Activated B cell treated with CpG ODN at 0.5 μM for 24 hours (primary cell): ENCODE data around the gene PRX. TPM values are rescaled to one million over a fixed set of nuclear protein-coding genes. Genes with fewer than 3 reads are reported as not detected.
A peak's percentile ranks its signal among the peaks of the same experiment; 100 is the strongest.

Source experiments
- ATAC-seq: fragments of 200-7000 bp; cut with Tn5 transposase; one replicate; pipeline ENCODE4 v1.10.0; 2021; ENCODE audit warnings: low read depth, mild to moderate bottlenecking, moderate library complexity
- CTCF ChIA-PET: fragments of 350-600 bp; sonication (Branson Sonifier 250); formaldehyde crosslinking; loops from one replicate; lab custom pipeline; 2021; ENCODE audit warnings: antibody characterized with exemption; lab: Charles Lee
- POLR2A ChIA-PET: fragments of 350-600 bp; sonication (Branson Sonifier 250); formaldehyde crosslinking; loops from one replicate; lab custom pipeline; 2021; ENCODE audit warnings: antibody characterized with exemption; lab: Charles Lee
- DNase-seq: peaks from one replicate; pipeline ENCODE4 v3.0.0; 2022
- H3K27ac Mint-ChIP-seq: one replicate; pipeline ENCODE4 v1.8.0; 2020; ENCODE audit warnings: mixed read lengths
- H3K27me3 Mint-ChIP-seq: one replicate; pipeline ENCODE4 v1.8.0; 2021; ENCODE audit warnings: mixed read lengths
- H3K36me3 Mint-ChIP-seq: one replicate; pipeline ENCODE4 v1.8.0; 2021; ENCODE audit warnings: low read depth, mixed read lengths
- H3K4me1 Mint-ChIP-seq: one replicate; pipeline ENCODE4 v1.8.0; 2021; ENCODE audit warnings: mixed read lengths
- H3K4me3 Mint-ChIP-seq: one replicate; pipeline ENCODE4 v1.8.0; 2020; ENCODE audit warnings: mild to moderate bottlenecking, mixed read lengths
- H3K9me3 Mint-ChIP-seq: one replicate; pipeline ENCODE4 v1.8.0; 2020; ENCODE audit warnings: mixed read lengths
- intact Hi-C: fragments of 100-400 bp; cut with micrococcal nuclease; formaldehyde crosslinking; loops from one replicate; pipeline ENCODE4 v1.15.1; 2024
- total RNA-seq: library from RNA; stranded (reverse); gene quantifications from 2 replicates; pipeline ENCODE4 v1.2.3, GENCODE V29; 2022
- TF ChIP-seq, protein P1 (sequence below): fragments of 200-600 bp; IDR thresholded peaks from one replicate; pipeline ENCODE4 v1.8.0; 2022; ENCODE audit warnings: antibody characterized with exemption, mild to moderate bottlenecking

Gene PRX
- total RNA-seq, 1 donor from 2014 or later: 1.7 TPM

DNA sequence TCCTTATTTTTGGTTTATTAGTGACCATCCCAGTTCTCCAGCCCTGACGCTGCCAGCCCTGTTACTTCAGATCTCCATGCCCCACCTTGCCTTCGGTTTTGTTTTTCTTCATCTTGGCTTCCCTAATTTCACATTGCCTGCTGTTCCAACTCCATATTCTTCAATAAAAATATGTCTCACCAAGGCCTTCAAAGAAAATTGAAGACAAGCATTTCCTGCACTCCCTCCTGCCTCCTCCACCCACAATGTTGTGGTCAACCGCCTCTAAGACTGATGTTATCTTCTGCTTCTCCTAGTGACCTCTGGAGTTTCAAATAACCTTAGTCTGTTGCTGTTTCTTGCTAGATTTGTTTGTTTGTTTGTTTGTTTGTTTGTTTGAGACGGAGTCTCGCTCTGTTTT lies 50.1 kb downstream of the PRX start:
- CTCF ChIA-PET: no interaction called here
- POLR2A ChIA-PET: no interaction called here
- H3K27ac Mint-ChIP-seq: no peak overlapping the region

DNA sequence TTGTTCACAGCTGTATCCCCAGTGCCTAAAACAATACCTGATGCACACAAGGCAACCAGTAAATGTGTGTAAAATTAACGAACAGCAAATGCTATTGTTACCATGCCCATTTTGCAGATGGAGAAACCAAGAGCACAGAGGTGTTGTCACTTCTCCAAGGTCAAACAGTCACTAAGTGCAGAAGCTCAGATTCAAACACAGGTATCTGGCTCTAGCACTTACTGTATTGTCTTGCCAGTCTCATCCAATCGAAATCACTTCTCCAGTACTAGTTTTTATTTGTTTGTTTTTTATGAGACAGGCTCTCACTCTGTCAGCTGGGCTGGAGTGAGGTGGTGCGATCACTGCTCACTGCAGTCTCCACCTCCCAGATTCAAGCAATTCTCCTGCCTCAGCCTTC lies 51.0 kb downstream of the PRX start:
- intact Hi-C loops: no loop called here
- CTCF ChIA-PET: no interaction called here

More for the DNA sequence above, 50.1 kb downstream of the PRX start:
- Mint-ChIP-seq H3K4me3 (no peak overlapping the region), H3K9me3 (no peaks in the 10 kb centered on the region), H3K27me3 (no peaks in the 10 kb centered on the region), H3K36me3 (peaks cover 6% of the 10 kb centered on the region), H3K4me1 (peaks cover 24% of the 10 kb centered on the region)
- TF ChIP-seq, protein P1, sequence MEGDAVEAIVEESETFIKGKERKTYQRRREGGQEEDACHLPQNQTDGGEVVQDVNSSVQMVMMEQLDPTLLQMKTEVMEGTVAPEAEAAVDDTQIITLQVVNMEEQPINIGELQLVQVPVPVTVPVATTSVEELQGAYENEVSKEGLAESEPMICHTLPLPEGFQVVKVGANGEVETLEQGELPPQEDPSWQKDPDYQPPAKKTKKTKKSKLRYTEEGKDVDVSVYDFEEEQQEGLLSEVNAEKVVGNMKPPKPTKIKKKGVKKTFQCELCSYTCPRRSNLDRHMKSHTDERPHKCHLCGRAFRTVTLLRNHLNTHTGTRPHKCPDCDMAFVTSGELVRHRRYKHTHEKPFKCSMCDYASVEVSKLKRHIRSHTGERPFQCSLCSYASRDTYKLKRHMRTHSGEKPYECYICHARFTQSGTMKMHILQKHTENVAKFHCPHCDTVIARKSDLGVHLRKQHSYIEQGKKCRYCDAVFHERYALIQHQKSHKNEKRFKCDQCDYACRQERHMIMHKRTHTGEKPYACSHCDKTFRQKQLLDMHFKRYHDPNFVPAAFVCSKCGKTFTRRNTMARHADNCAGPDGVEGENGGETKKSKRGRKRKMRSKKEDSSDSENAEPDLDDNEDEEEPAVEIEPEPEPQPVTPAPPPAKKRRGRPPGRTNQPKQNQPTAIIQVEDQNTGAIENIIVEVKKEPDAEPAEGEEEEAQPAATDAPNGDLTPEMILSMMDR: no peak
- DNase-seq (no peak), ATAC-seq (no peak)
- intact Hi-C loops: no loop called here

DNA sequence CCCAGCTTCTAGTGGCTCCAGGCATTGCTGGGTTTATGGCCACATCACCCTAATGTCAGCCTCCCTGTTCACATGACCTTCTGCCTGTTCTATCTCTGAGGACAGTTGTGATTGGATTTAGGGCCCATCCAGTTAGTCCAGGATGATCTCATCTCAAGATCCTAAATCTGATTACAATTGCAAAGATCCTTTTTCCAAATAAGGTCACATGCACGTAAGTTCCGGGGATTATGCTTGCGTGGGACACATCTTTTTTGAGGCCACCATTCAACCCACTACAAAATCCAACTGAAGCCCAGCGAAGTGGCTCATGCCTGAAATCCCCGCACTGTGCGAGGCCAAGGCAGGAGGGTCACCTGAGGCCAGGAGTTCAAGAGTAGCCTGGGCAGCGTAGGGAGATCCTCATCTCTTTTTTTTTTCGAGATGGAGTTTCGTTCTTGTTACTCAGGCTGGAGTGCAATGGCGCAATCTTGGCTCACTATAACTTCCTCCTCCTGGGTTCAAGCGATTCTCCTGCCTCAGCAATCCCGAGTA lies 52.4 kb downstream of the PRX start:
- Mint-ChIP-seq H3K4me3 (no peak overlapping the region), H3K27ac (no peak overlapping the region), H3K9me3 (no peaks in the 10 kb centered on the region), H3K4me1 (peaks cover 36% of the 10 kb centered on the region), H3K27me3 (no peaks in the 10 kb centered on the region), H3K36me3 (peaks cover 1% of the 10 kb centered on the region)
- TF ChIP-seq, protein P1: no peak
- ChIA-PET POLR2A (interaction anchor here (0.7 kb wide), 1 partner anchor 268 kb away, joined by 5 read pairs; no protein-coding TSS in a partner anchor), CTCF (no interaction called here)
- intact Hi-C loops: no loop called here
- DNase-seq: no peak
- ATAC-seq: no peak

More for the DNA sequence above, 51.0 kb downstream of the PRX start:
- no peak overlapping the region for H3K4me3 Mint-ChIP-seq
- ATAC-seq (no peak), DNase-seq (no peak)
- H3K36me3 Mint-ChIP-seq: peaks cover 1% of the 10 kb centered on the region
- H3K9me3 Mint-ChIP-seq: no peaks in the 10 kb centered on the region
- POLR2A ChIA-PET: interaction anchor here (0.6 kb wide), 1 partner anchor 9 kb away, joined by 3 read pairs; no protein-coding TSS in a partner anchor
- TF ChIP-seq, protein P1: no peak
- H3K4me1 Mint-ChIP-seq: peaks cover 31% of the 10 kb centered on the region
- no peaks in the 10 kb centered on the region for H3K27me3 Mint-ChIP-seq
- no peak overlapping the region for H3K27ac Mint-ChIP-seq

DNA sequence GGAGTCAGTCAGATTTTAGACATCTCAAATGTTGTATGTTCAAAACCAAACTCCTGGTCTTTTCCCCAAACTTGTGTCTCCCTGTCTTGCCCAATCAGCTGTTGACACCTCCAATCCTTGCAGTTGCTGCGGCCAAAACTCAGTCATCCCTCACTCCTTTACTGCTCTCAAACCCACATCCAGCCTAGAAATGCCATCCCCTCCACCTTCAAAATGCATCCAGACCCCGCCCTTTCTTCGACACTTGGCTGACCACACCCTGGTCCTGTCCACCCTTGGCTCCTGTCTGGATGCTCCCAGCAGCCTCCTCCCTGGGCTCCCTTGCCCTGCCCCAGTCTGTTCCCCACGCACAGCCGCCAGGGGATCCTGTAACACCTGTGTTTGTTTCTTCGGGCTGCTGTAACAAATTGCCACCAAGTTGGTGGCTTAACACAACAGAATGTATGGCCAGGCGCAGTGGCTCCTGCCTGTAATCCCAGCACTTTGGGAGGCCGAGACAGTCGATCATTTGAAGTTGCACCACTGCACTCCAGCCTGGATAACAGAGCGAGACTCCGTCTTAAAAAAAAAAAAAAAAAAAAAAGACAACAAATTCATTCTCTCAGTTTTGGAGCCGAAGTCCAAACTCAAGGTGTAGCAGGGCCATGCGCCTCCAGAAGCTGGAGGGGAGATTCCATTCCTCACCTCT lies 53.0 kb downstream of the PRX start:
- H3K27ac Mint-ChIP-seq: no peak overlapping the region
- peaks cover 1% of the 10 kb centered on the region for H3K36me3 Mint-ChIP-seq
- CTCF ChIA-PET: no interaction called here
- no peak for ATAC-seq
- TF ChIP-seq, protein P1: no peak
- H3K4me1 Mint-ChIP-seq: peaks cover 35% of the 10 kb centered on the region
- H3K4me3 Mint-ChIP-seq: no peak overlapping the region
- no peak for DNase-seq
- intact Hi-C loops: no loop called here
- no peaks in the 10 kb centered on the region for H3K27me3 Mint-ChIP-seq
- no peaks in the 10 kb centered on the region for H3K9me3 Mint-ChIP-seq
- POLR2A ChIA-PET: interaction anchor here (0.7 kb wide), 1 partner anchor 268 kb away, joined by 5 read pairs; no protein-coding TSS in a partner anchor

DNA sequence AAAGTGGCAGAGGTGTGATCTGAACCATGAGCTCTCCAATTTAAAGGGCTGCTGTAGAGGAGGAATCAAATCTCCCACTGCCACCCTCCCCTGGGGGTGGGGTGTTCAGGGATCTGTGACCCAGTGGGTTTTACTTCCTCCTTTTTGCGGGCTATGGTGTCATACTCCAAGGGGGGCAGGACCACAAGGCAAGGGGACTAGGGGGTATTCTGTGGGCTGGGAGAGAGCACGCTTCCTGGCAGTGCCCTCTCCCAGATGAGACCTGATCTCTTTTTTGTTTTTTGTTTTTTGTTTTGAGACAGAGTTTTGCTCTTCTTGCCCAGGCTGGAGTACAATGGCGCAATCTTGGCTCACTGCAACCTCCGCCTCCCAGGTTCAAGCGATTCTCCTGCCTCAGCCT lies 54.4 kb downstream of the PRX start:
- H3K36me3 Mint-ChIP-seq: peaks cover 3% of the 10 kb centered on the region
- H3K27ac Mint-ChIP-seq: no peak overlapping the region
- H3K4me1 Mint-ChIP-seq: peaks cover 32% of the 10 kb centered on the region
- ATAC-seq (peak; percentile 97), DNase-seq (peak; percentile 39)
- intact Hi-C loops: no loop called here
- TF ChIP-seq, protein P1: no peak
- no peak overlapping the region for H3K4me3 Mint-ChIP-seq
- CTCF ChIA-PET: interaction anchor here (0.6 kb wide), 1 partner anchor 558 kb away, joined by 3 read pairs; no protein-coding TSS in a partner anchor
- no peaks in the 10 kb centered on the region for H3K27me3 Mint-ChIP-seq
- H3K9me3 Mint-ChIP-seq: no peaks in the 10 kb centered on the region
- POLR2A ChIA-PET: interaction anchor here (1.0 to 1.1 kb wide), 2 partner anchors 10 to 67 kb away, joined by 3 to 4 read pairs; partner anchors contain the start of genes C19orf47, PLD3 and SERTAD1
